ENCODE results near the gene OR13C4. TPM values are rescaled to one million over a fixed set of nuclear protein-coding genes. Genes with fewer than 3 reads are reported as not detected.

OR13C4 gene
- total RNA-seq, 1 donor from 2014 or later: not detected

DNA sequence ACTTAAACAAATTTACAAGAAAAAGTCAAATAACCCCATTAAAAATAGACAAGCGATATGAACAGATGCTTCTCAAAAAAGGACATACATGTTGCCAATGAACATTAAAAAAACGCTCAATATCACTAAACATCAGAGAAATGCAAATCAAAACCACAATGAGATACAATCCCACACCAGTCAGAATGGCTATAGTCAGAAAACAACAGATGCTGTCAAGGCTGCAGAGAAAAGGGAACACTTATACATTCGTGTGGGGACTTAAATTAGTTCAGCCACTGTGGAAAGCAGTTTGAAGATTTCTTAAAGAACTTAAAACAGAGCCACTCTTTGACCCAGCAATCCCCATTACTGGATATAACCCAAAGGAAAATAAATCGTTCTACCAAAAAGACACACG is 12.1 kb downstream of the OR13C4 start:
- H3K36me3 ChIP-seq (ENCODE audit: control insufficient read depth, insufficient read depth, low read length): no peaks in the 10 kb centered on the region
- DNase-seq (ENCODE audit: low read depth): no peak
- H3K4me3 ChIP-seq (ENCODE audit: low read depth, low read length): no peak overlapping the region
- H3K27me3 ChIP-seq (ENCODE audit: control insufficient read depth, insufficient read depth, low read length): no peaks in the 10 kb centered on the region
- FAIRE-seq: no peak
- TF ChIP-seq CTCF (IDR thresholded peaks at IDR 0.05; ENCODE audit: insufficient read depth, low read length, severe bottlenecking): no peak

DNA sequence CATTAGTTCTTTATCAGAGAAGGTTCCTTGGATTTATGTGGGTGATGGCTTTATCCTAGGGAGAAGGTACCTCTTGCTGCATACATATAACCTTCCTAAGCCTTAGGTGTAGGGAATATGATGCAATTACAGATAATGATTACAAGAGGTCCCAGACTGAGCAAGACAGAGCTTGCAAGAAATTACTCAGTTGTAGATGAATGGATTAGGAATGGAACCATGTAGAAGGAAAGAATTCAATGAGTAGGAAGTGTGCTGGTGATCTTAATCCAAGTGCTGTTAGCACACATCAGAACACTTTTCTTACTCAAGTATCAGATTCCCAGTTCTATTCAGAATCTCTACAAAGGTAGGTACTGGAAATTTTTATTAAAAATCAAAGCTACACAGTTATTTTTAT is 20.4 kb downstream of the OR13C4 start:
- H3K27me3 ChIP-seq (ENCODE audit: control insufficient read depth, insufficient read depth, low read length): no peaks in the 10 kb centered on the region
- H3K36me3 ChIP-seq (ENCODE audit: control insufficient read depth, insufficient read depth, low read length): no peaks in the 10 kb centered on the region
- H3K4me3 ChIP-seq (ENCODE audit: low read depth, low read length): no peak overlapping the region
- DNase-seq (ENCODE audit: low read depth) (peak; percentile 96), FAIRE-seq (no peak)
- TF ChIP-seq CTCF (IDR thresholded peaks at IDR 0.05; ENCODE audit: insufficient read depth, low read length, severe bottlenecking): no peak

DNA sequence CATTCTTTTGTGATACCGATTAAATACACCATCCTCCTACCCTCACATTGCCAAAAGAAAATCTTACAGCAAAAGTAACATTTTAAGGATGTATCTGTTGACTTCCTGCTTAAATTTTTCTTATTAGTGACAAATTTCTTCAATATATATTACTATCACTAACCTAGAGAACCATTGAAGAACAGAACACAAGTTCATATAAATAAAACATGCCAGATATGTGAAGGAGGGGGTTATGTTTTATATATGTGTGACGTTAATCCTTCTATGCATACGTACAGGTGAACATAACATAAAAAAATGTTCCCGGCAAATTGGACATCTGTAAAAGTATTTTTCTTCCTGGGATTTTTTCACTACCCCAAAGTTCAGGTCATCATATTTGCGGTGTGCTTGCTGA is 23.0 kb downstream of the OR13C4 start, which contains the start of gene OR13F1:
OR13F1 (plus strand) TSS at position 301 of the 400 bp plus-strand sequence; CDS start at position 301, 0 bp downstream.
- FAIRE-seq: no peak
- H3K4me3 ChIP-seq (ENCODE audit: low read depth, low read length): no peak within 1 kb of the TSS
- no peaks in the 10 kb centered on the region for H3K36me3 ChIP-seq (ENCODE audit: control insufficient read depth, insufficient read depth, low read length)
- DNase-seq (ENCODE audit: low read depth): no peak
- no peak for TF ChIP-seq CTCF (IDR thresholded peaks at IDR 0.05; ENCODE audit: insufficient read depth, low read length, severe bottlenecking)
- H3K27me3 ChIP-seq (ENCODE audit: control insufficient read depth, insufficient read depth, low read length): no peaks in the 10 kb centered on the region

DNA sequence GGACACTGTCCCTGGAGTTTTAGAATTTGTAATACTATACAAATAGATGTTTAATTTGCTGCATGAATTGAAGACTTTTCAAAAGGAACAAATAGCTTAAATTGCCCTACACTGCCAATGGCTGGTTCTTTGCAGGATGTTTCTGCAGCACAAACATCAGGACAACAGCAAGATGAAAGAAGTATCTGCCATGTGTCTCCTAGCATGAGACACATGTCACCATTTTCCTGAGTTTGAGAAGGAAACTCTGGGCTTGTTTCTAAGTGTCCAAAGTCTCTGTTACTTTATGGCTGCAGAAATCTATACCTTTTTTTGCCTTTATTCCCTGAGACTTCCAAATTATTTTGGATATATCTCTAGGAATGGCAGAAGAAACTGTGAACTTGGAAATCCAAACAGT is 23.6 kb downstream of the OR13C4 start:
- Histone ChIP-seq H3K4me3 (ENCODE audit: low read depth, low read length) (no peak overlapping the region), H3K27me3 (ENCODE audit: control insufficient read depth, insufficient read depth, low read length) (no peaks in the 10 kb centered on the region), H3K36me3 (ENCODE audit: control insufficient read depth, insufficient read depth, low read length) (no peaks in the 10 kb centered on the region)
- TF ChIP-seq CTCF (IDR thresholded peaks at IDR 0.05; ENCODE audit: insufficient read depth, low read length, severe bottlenecking): no peak
- DNase-seq (ENCODE audit: low read depth) (no peak), FAIRE-seq (no peak)

DNA sequence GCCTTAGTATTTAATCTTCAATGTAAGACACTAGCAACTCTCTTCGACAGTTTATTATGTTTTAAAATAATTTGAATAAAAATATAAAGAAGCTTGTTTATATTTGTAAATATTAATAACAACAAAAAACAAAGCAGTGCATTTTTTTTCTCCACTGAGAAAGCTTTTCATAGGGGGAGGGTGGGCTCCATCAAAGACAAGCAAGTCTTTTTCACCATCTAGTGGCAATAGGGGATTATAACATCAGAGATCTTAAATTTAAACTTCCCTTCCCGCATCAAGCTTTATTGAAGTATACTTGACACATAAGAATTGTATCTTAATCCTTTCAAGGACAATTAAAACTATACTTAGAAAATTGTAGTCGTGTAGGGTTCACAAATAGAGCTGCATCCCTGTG is 32.2 kb downstream of the OR13C4 start:
- H3K4me3 ChIP-seq (ENCODE audit: low read depth, low read length): no peak overlapping the region
- no peak for DNase-seq (ENCODE audit: low read depth)
- FAIRE-seq: no peak
- no peak for TF ChIP-seq CTCF (IDR thresholded peaks at IDR 0.05; ENCODE audit: insufficient read depth, low read length, severe bottlenecking)
- H3K36me3 ChIP-seq (ENCODE audit: control insufficient read depth, insufficient read depth, low read length): no peaks in the 10 kb centered on the region
- H3K27me3 ChIP-seq (ENCODE audit: control insufficient read depth, insufficient read depth, low read length): no peaks in the 10 kb centered on the region

DNA sequence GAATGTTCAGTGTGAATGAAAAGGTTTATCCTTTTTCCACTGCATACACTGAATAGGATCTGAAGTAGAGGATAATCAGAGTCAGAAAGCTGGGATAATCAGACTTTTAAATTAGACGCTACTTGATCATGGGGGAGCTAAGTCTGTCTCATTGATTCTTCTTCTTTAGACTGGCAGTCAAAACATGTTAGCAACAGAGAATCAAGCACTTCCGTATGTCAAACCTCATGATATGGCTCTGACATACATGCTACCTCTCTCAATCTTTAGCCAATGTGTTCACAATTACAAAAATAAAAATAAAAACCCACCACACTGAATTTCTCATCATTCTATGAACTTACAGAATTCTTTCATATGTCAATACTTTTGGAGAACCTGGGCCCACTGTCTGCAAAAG is 42.0 kb downstream of the OR13C4 start:
- no peaks in the 10 kb centered on the region for H3K27me3 ChIP-seq (ENCODE audit: control insufficient read depth, insufficient read depth, low read length)
- FAIRE-seq: no peak
- H3K36me3 ChIP-seq (ENCODE audit: control insufficient read depth, insufficient read depth, low read length): no peaks in the 10 kb centered on the region
- H3K4me3 ChIP-seq (ENCODE audit: low read depth, low read length): no peak overlapping the region
- no peak for TF ChIP-seq CTCF (IDR thresholded peaks at IDR 0.05; ENCODE audit: insufficient read depth, low read length, severe bottlenecking)
- no peak for DNase-seq (ENCODE audit: low read depth)
